Measurements from ENCODE around the gene YBX2.
A peak's percentile ranks its signal among the peaks of the same experiment; 100 is the strongest.

Gene YBX2

DNA sequence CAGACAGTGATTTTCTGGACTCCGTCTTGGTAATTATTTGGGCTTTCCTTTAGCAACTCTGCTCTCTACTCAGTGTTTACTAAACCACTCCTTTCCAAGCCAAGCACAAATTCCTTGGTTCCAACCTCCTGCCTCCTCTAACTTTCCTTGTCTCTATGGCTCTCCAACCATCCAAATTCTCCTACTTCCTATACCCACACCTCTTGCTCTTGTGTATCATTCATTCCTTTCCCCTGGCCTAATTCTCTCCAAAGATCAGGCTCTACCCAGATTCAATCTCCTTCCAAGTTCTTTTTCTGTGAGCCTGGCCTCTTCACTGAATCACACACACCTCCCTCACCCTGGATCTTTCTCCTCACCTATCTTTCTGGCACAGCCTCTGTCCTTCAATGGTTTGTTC, 33.6 kb upstream of the YBX2 start:
- DNase-seq (ENCODE audit: low read depth) = no peak
- peak overlapping the region; percentile 74 for H3K4me3 ChIP-seq (ENCODE audit: low read depth, low read length)
- TF ChIP-seq, protein P1, sequence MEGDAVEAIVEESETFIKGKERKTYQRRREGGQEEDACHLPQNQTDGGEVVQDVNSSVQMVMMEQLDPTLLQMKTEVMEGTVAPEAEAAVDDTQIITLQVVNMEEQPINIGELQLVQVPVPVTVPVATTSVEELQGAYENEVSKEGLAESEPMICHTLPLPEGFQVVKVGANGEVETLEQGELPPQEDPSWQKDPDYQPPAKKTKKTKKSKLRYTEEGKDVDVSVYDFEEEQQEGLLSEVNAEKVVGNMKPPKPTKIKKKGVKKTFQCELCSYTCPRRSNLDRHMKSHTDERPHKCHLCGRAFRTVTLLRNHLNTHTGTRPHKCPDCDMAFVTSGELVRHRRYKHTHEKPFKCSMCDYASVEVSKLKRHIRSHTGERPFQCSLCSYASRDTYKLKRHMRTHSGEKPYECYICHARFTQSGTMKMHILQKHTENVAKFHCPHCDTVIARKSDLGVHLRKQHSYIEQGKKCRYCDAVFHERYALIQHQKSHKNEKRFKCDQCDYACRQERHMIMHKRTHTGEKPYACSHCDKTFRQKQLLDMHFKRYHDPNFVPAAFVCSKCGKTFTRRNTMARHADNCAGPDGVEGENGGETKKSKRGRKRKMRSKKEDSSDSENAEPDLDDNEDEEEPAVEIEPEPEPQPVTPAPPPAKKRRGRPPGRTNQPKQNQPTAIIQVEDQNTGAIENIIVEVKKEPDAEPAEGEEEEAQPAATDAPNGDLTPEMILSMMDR (IDR thresholded peaks at IDR 0.05; ENCODE audit: insufficient read depth, low read depth, low read length, missing control alignments) = no peak

GRCh38 chr17:7327501-7327900, 33.1 kb upstream of the YBX2 start:
- TF ChIP-seq, protein P1 (IDR thresholded peaks at IDR 0.05; ENCODE audit: insufficient read depth, low read depth, low read length, missing control alignments) = no peak
- DNase-seq (ENCODE audit: low read depth) = no peak
- no peak overlapping the region for H3K4me3 ChIP-seq (ENCODE audit: low read depth, low read length)

DNA sequence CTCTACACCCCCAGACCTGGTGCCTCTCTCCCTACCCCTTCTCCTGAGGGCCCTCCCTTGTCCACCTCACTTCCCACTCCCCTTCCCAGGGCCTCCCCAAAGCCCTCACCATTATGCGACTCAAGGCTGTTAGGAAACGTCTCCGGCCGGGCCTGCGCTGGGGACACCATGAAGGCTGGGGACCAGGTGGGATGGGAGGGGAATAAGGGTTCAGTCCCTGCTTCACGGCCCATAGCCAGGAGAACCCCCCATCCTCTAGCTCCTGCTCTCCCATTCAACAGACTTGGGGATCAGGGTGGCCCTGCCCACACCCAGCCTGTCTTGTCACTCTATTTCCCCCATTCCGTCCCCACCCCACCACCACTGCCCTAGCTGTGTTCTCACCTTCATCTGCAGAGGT, 32.6 kb upstream of the YBX2 start:
- H3K4me3 ChIP-seq (ENCODE audit: low read depth, low read length) = no peak overlapping the region
- TF ChIP-seq, protein P1 (IDR thresholded peaks at IDR 0.05; ENCODE audit: insufficient read depth, low read depth, low read length, missing control alignments) = no peak
- DNase-seq (ENCODE audit: low read depth) = no peak

DNA sequence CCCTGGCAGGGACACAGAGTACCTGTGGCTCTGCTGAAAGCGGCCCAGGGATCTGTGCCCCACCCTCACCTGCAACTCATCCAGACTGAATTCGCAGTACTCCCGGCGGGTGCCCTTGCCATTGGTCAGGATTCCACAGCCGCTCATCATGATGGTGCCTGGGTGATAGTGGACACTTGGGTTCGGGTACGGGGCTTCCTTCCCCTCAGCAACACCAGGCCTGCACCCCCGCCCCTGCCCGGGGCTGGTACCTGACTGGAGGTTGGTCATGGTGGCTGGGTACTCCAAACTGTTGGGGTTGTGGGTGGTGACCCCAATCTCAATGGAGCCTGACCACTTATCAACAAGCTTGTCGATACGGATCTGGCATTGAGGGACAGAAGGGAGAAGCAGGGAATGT, 31.7 kb upstream of the YBX2 start:
- no peak overlapping the region for H3K4me3 ChIP-seq (ENCODE audit: low read depth, low read length)
- TF ChIP-seq, protein P1 (IDR thresholded peaks at IDR 0.05; ENCODE audit: insufficient read depth, low read depth, low read length, missing control alignments) = no peak
- no peak for DNase-seq (ENCODE audit: low read depth)

- TF ChIP-seq, protein P1 (IDR thresholded peaks at IDR 0.05; ENCODE audit: insufficient read depth, low read depth, low read length, missing control alignments) = no peak
- no peak overlapping the region for H3K4me3 ChIP-seq (ENCODE audit: low read depth, low read length)
- no peak for DNase-seq (ENCODE audit: low read depth)
Measured at GRCh38 chr17:7325031-7325528, 30.6 kb upstream of the YBX2 start.

DNA sequence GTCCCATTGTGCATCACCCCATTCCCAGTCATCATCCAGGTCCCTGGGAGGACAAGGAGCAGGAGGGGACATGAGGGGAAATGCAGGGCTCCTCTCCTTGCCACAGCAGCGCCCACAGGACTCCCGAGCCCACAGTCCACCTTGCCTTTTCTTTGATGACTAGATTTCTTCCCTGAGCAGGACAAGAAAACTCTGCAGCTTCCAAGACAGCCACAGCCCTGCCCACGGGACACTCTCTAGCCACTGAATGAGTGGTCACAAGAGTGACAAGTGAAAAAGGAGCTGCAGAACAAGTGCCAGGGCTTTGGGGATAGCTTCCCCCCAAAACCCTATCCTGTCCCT, 30.0 kb upstream of the YBX2 start:
- DNase-seq (ENCODE audit: low read depth) = no peak
- TF ChIP-seq, protein P1 (IDR thresholded peaks at IDR 0.05; ENCODE audit: insufficient read depth, low read depth, low read length, missing control alignments) = no peak

GRCh38 chr17:7323731-7324437, 29.4 kb upstream of the YBX2 start:
- DNase-seq (ENCODE audit: low read depth) = peak; percentile 57

More for the DNA sequence above, 30.0 kb upstream of the YBX2 start:
- H3K4me3 ChIP-seq (ENCODE audit: low read depth, low read length) = no peak overlapping the region

More at GRCh38 chr17:7323731-7324437, 29.4 kb upstream of the YBX2 start:
- H3K4me3 ChIP-seq (ENCODE audit: low read depth, low read length) = no peak overlapping the region
- TF ChIP-seq, protein P1 (IDR thresholded peaks at IDR 0.05; ENCODE audit: insufficient read depth, low read depth, low read length, missing control alignments) = peak; percentile 97

Measured in GM12865 (cell line).